Astrocyte (in vitro differentiated cells and primary cell): ENCODE measurements around the gene PPFIBP1.

Experiments
- EZH2 ChIP-seq: IDR thresholded peaks from 2 replicates; pipeline ENCODE4 v1.6.1; 2012; ENCODE audit warnings: mild to moderate bottlenecking, low read length, inconsistent platforms; ENCODE audit not compliant: insufficient read depth
- TF ChIP-seq, protein P1 (sequence below): IDR thresholded peaks from 2 replicates; pipeline ENCODE4 v1.5.1; 2011; ENCODE audit warnings: low read depth, mild to moderate bottlenecking, inconsistent platforms, low read length, moderate library complexity; ENCODE audit not compliant: insufficient read depth

DNA sequence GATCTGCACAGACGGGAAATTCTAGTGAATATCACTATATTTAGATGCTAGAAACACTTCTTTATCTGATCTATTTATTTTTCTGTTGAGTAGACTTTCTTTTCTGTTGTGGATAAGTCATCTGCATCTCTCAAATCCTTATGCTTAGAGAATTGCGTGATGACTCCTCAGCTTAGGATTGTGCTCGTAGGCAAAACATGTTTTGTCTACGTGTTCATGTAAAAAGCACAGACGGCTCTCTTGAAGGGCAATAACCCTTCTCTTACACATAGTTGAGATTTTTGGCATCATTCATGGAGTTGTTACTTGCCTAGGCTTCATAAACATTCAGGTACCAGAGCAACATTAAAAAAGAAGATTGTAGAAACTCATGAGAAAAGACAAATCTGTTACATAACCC, 18.6 kb downstream of the PPFIBP1 start:
- no peak for TF ChIP-seq EZH2
- TF ChIP-seq, protein P1, sequence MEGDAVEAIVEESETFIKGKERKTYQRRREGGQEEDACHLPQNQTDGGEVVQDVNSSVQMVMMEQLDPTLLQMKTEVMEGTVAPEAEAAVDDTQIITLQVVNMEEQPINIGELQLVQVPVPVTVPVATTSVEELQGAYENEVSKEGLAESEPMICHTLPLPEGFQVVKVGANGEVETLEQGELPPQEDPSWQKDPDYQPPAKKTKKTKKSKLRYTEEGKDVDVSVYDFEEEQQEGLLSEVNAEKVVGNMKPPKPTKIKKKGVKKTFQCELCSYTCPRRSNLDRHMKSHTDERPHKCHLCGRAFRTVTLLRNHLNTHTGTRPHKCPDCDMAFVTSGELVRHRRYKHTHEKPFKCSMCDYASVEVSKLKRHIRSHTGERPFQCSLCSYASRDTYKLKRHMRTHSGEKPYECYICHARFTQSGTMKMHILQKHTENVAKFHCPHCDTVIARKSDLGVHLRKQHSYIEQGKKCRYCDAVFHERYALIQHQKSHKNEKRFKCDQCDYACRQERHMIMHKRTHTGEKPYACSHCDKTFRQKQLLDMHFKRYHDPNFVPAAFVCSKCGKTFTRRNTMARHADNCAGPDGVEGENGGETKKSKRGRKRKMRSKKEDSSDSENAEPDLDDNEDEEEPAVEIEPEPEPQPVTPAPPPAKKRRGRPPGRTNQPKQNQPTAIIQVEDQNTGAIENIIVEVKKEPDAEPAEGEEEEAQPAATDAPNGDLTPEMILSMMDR = no peak
